ENCODE results near the gene C6orf118.

GRCh38 chr6:165300422-165300936 lies 8.9 kb downstream of the C6orf118 start:
- no peak for TF ChIP-seq CTCF (IDR thresholded peaks at IDR 0.05)
- TF ChIP-seq POLR2A (IDR thresholded peaks at IDR 0.05) = no peak
- TF ChIP-seq POLR2AphosphoS5 (IDR thresholded peaks at IDR 0.05) = no peak
